ENCODE results near the gene ITGAE.
"Not testable (repeated sequence)": the region's sequence is repeated elsewhere in the genome, so short reads cannot be mapped to it uniquely, and the experiment has no call there.

The ITGAE gene

GRCh38 chr17:3755335-3756030, 45.5 kb downstream of the ITGAE start:
- DNase-seq: no peak

- no peak for DNase-seq
Measured at GRCh38 chr17:3754458-3755334, 46.3 kb downstream of the ITGAE start.

GRCh38 chr17:3754066-3754457, 46.9 kb downstream of the ITGAE start:
- DNase-seq: no peak

GRCh38 chr17:3753624-3754023, 47.4 kb downstream of the ITGAE start:
- DNase-seq: no peak

- no peak for DNase-seq
Measured at GRCh38 chr17:3751836-3752235, 49.2 kb downstream of the ITGAE start.

- DNase-seq: no peak
Measured at GRCh38 chr17:3750926-3751325, 50.1 kb downstream of the ITGAE start.

GRCh38 chr17:3750296-3750695, 50.7 kb downstream of the ITGAE start:
- DNase-seq: no peak

GRCh38 chr17:3748576-3748975, 52.4 kb downstream of the ITGAE start:
- no peak for DNase-seq

- DNase-seq: no peak
Measured at GRCh38 chr17:3747805-3748204, 53.2 kb downstream of the ITGAE start.

- DNase-seq: no peak
Measured at GRCh38 chr17:3745071-3745470, 55.9 kb downstream of the ITGAE start.

- no peak for DNase-seq
Measured at GRCh38 chr17:3744014-3744413, 57.0 kb downstream of the ITGAE start.

- DNase-seq: no peak
Measured at GRCh38 chr17:3740611-3741073, 60.3 kb downstream of the ITGAE start.

- DNase-seq: no peak
Measured at GRCh38 chr17:3739422-3740124, 61.4 kb downstream of the ITGAE start.

- no peak for DNase-seq
Measured at GRCh38 chr17:3738562-3739295, 62.3 kb downstream of the ITGAE start.

- no peak for DNase-seq
Measured at GRCh38 chr17:3735515-3735914, 65.5 kb downstream of the ITGAE start.

- DNase-seq: not testable (repeated sequence)
Measured at GRCh38 chr17:3734911-3735276, 66.1 kb downstream of the ITGAE start.

- DNase-seq: no peak
Measured at GRCh38 chr17:3732210-3732621, 68.8 kb downstream of the ITGAE start.

- DNase-seq: no peak
Measured at GRCh38 chr17:3730881-3731429, 70.0 kb downstream of the ITGAE start.

GRCh38 chr17:3729881-3730280, 71.1 kb downstream of the ITGAE start:
- DNase-seq: no peak

- DNase-seq: not testable (repeated sequence)
Measured at GRCh38 chr17:3728099-3728498, 72.9 kb downstream of the ITGAE start.

- DNase-seq: no peak
Measured at GRCh38 chr17:3727041-3727440, 73.9 kb downstream of the ITGAE start.

- DNase-seq: no peak
Measured at GRCh38 chr17:3724378-3725077, 76.5 kb downstream of the ITGAE start.
